Measurements from ENCODE around the gene HSP90AA1.
A peak's percentile ranks its signal among the peaks of the same experiment; 100 is the strongest.

HSP90AA1 gene

DNA sequence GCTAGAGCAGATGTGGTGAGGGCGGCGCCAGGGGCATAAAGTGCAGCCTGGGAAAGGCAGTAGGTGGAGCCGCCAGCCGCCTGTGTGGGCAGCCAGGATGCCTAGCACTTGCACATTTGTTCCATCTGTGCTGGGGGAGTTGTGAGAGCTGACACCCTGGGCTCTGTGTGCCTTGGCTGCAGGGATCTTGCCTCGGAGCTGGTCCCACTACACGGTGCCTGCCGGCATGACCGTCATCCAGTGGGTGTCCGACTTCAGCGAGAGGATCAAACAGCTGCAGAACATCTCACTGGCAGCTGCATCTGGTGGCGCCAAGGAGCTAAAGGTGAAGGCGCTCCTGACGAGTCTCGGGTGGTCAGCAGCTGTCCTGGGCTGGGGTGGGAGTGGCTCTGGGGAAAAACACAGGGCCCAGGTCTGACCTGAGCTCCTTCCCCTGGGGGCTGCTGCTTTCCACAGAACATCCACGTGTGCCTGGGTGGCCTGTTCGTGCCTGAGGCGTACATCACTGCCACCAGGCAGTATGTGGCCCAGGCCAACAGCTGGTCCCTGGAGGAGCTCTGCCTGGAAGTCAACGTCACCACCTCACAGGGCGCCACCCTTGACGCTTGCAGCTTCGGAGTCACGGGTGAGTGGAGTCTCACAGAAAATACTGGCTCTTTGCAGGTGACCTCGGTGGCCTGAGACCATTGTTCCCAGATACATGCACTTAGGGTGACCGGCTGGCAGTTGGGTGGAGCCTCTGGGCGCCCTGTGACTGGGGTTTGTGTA is 37.4 kb downstream of the HSP90AA1 start:
- TF ChIP-seq, protein P1, sequence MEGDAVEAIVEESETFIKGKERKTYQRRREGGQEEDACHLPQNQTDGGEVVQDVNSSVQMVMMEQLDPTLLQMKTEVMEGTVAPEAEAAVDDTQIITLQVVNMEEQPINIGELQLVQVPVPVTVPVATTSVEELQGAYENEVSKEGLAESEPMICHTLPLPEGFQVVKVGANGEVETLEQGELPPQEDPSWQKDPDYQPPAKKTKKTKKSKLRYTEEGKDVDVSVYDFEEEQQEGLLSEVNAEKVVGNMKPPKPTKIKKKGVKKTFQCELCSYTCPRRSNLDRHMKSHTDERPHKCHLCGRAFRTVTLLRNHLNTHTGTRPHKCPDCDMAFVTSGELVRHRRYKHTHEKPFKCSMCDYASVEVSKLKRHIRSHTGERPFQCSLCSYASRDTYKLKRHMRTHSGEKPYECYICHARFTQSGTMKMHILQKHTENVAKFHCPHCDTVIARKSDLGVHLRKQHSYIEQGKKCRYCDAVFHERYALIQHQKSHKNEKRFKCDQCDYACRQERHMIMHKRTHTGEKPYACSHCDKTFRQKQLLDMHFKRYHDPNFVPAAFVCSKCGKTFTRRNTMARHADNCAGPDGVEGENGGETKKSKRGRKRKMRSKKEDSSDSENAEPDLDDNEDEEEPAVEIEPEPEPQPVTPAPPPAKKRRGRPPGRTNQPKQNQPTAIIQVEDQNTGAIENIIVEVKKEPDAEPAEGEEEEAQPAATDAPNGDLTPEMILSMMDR (IDR thresholded peaks at IDR 0.05; ENCODE audit: extremely low read depth, missing control alignments): no peak
- no peak for DNase-seq (ENCODE audit: low spot score)

DNA sequence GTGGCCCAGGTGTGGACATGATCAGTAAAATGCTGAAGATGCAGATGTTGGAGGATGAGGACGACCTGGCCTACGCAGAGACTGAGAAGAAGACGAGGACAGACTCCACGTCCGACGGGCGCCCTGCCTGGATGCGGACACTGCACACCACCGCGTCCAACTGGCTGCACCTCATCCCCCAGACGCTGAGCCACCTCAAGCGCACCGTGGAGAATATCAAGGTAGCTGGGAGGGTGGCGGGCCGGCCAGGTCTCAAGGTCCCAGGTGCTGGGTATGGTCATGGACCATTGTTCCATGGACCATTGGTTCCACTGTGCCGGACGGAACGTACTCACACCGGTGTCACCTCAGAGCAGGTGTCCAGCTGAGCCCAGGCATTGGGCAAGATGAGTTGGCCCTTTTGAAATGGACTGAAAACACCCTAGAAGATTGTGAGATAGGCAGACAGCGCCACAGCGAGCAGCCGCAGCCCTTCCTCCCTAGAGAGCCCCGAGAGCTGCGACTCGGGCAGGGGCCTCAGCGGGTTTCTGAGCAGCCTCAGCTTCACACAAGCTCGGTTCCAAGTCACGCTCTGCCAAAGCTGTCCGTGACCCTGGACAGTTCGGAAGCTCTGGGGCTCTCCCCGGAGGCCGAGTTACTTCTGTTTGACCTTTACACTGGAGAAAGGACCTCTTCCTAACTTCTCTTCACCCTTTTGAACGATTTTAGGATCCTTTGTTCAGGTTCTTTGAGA is 38.9 kb downstream of the HSP90AA1 start:
- DNase-seq (ENCODE audit: low spot score): no peak
- TF ChIP-seq, protein P1 (IDR thresholded peaks at IDR 0.05; ENCODE audit: extremely low read depth, missing control alignments): no peak

DNA sequence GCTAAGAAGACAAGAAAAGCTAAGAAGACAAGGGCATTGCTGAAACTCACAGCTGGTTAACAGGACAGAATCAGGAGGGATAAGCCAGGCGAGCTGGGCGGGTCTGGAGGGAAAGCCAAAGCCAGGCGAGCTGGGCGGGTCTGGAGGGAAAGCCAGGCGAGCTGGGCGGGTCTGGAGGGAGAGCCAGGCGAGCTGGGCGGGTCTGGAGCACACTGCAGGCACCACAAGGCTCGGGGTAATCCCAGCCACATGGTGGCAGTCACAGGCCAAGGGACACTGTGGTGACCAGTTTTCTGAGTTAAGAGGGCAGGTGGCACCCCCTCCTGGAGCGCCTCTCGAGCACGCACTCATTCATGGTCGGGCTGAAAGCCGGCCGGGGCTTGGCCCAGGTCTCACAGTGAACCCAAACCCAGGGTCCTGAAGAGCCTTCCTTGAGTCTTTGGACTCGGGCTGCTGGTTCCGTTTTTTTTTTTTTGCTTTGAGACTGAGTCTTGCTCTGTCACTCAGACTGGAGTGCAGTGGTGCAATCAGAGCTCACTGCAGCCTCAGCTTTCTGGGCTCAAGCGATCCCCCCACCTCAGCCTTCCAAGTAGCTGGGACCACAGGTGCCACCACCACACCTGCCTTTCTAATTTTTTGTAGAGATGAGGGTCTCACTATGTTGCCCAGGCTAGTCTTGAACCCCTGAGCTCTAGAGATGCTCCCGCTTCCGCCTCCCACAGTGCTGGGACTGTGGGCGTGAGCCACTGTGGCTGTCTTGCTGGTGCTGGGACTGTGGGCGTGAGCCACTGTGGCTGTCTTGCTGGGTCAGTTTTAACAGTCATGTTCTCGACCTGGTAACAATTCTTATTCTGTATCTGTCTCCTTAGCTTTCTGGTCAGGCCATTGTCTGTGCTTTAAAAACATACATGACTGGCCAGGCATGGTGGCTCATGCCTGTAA is 40.2 kb downstream of the HSP90AA1 start:
- DNase-seq (ENCODE audit: low spot score): no peak
- TF ChIP-seq, protein P1 (IDR thresholded peaks at IDR 0.05; ENCODE audit: extremely low read depth, missing control alignments): peak; percentile 14

DNA sequence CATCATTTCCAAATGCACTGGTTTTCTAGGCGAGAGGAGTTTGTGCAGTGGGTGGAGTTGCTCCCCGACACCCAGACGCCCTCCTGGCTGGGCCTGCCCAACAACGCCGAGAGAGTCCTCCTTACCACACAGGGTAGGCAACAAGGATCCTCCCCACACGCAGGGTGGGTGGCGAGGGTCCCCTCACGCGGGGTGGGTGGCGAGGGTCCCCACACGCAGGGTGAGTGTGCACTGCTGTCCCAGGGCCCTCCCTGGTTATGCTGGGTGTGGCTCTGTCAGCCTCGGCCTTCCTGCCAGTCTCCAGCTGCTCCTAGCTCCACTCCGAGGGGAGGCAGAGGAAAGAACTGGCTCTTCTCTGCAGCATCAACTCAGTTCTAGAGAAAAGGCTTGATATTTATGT is 42.3 kb downstream of the HSP90AA1 start:
- DNase-seq (ENCODE audit: low spot score): no peak
- TF ChIP-seq, protein P1 (IDR thresholded peaks at IDR 0.05; ENCODE audit: extremely low read depth, missing control alignments): no peak

DNA sequence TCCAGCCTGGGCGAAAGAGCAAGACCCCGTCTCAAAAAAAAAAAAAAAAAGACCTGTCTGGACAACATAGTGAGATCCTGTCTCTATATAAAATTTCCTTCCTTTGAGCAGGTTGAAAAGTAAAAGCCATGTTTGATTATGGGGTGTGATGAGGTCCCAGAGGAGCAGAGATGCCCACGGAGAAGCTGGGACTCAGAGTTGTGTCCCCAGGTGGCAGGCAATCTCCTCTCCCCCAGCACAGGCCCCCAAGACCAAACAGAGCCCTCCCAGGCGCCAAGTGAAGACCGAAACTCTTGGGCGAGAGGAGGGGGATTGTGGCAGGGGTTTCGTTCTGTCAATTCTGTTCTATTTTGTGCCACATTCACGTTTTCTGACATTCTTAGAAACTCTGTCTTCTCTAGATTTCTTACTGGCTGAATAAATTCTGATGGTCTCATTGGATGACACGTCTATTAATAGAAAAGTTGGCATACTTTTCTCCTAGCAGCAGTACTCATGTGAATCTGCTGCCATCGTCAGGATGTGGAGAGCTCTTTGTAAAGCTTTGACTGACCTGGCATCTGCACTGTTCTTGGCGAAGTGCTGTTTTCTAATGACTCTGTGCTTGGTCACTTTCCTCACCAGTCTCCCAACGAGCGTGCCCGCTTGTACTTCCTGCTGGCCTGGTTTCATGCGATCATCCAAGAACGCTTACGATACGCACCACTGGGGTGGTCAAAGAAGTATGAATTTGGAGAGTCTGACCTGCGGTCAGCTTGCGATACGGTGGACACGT is 43.4 kb downstream of the HSP90AA1 start:
- TF ChIP-seq, protein P1 (IDR thresholded peaks at IDR 0.05; ENCODE audit: extremely low read depth, missing control alignments): no peak

DNA sequence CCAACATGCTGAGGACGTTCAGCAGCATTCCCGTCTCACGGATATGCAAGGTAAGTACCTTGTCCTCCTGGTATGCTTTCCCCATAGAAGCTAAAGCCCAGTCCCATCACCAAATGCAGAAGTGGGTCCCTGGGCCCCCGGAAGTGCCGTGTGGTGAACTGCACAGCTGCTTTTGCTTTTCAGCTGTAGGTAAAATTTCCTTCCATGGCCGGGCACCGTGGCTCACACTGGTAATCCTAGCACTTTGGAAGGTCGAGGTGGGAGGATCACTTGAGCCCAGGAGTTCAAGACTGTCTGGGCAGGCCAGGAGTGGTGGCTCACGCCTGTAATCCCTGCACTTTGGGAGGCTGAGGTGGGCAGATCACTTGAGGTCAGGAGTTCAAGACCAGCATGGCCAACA is 44.1 kb downstream of the HSP90AA1 start:
- TF ChIP-seq, protein P1 (IDR thresholded peaks at IDR 0.05; ENCODE audit: extremely low read depth, missing control alignments): no peak
- DNase-seq (ENCODE audit: low spot score): no peak

More for the DNA sequence above, 43.4 kb downstream of the HSP90AA1 start:
- no peak for DNase-seq (ENCODE audit: low spot score)

Data from GM20000 (cell line).